ENCODE measurements around the gene ADK. TPM values are rescaled to one million over a fixed set of nuclear protein-coding genes. Genes with fewer than 3 reads are reported as not detected.
"Not testable (repeated sequence)": the region's sequence is repeated elsewhere in the genome, so short reads cannot be mapped to it uniquely, and the experiment has no call there.

The ADK gene
- total RNA-seq, 1 donor from 2014 or later, result 64.5 TPM

DNA sequence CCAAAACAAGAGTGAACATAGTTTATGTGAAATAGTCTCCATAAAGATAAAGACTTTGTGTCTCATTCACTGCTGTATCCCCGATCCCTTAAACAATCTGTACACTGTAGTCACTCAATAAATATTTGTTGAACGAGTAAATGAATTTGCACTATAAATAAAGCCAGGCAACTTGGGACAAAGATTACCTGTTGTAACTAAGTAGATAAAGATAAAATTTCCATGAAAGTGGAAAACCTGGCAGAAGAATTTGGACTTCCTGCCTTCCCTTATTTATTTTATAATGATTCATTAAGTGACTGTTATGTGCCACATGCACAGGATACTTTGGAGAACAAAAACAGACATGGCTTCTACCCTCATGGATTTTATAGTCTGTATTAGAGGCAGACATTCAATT lies 397.7 kb downstream of the ADK start:
- Mint-ChIP-seq H3K27me3 (ENCODE audit: low read depth) (no peaks in the 10 kb centered on the region), H3K9me3 (no peaks in the 10 kb centered on the region), H3K36me3 (ENCODE audit: low read depth) (peaks cover 10% of the 10 kb centered on the region), H3K27ac (no peak overlapping the region), H3K4me1 (ENCODE audit: low read depth) (peaks cover 7% of the 10 kb centered on the region), H3K4me3 (ENCODE audit: low read depth) (no peak overlapping the region)
- no peak for DNase-seq (ENCODE audit: low spot score)
- intact Hi-C loops (cut with micrococcal nuclease), result no loop called here

DNA sequence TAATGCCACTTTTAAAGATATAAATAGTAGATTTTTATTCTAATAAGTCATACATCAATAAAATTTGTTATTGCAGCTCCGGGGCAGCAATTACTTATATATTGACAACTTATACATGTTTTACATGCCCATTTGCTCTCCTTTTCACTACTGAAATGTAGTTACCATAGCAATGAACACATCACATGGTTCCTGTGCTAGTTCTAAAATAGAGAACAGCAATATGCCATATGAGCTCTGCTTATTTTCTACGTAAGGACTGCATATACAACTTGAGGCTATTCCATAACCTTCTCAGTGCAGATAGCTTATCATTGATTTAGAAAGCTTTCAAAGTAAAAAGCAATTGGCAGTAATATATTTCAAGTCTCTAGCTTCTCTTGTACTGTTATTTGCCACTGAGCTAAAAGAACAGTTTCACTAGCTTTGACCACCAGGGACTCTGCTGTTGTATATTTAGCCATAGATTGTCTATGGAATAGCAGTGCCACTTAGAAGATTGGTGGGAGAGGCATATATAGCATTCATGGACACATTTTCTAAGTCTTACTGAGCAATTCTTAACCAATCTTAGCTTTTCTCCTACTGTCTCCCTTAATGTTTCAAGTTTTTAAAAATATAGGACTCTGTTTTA lies 405.2 kb downstream of the ADK start:
- intact Hi-C loops (cut with micrococcal nuclease), result no loop called here
- no peak for DNase-seq (ENCODE audit: low spot score)
- Mint-ChIP-seq H3K27ac (no peak overlapping the region), H3K4me1 (ENCODE audit: low read depth) (peaks cover 2% of the 10 kb centered on the region), H3K27me3 (ENCODE audit: low read depth) (no peaks in the 10 kb centered on the region), H3K4me3 (ENCODE audit: low read depth) (no peak overlapping the region), H3K9me3 (no peaks in the 10 kb centered on the region), H3K36me3 (ENCODE audit: low read depth) (peaks cover 19% of the 10 kb centered on the region)

- Mint-ChIP-seq H3K27me3 (ENCODE audit: low read depth) (no peaks in the 10 kb centered on the region), H3K4me3 (ENCODE audit: low read depth) (no peak overlapping the region), H3K36me3 (ENCODE audit: low read depth) (peaks cover 19% of the 10 kb centered on the region), H3K9me3 (no peaks in the 10 kb centered on the region), H3K4me1 (ENCODE audit: low read depth) (peaks cover 2% of the 10 kb centered on the region), H3K27ac (no peak overlapping the region)
- no peak for DNase-seq (ENCODE audit: low spot score)
- intact Hi-C loops (cut with micrococcal nuclease), result no loop called here
Measured at GRCh38 chr10:74557098-74557497, 406.1 kb downstream of the ADK start.

DNA sequence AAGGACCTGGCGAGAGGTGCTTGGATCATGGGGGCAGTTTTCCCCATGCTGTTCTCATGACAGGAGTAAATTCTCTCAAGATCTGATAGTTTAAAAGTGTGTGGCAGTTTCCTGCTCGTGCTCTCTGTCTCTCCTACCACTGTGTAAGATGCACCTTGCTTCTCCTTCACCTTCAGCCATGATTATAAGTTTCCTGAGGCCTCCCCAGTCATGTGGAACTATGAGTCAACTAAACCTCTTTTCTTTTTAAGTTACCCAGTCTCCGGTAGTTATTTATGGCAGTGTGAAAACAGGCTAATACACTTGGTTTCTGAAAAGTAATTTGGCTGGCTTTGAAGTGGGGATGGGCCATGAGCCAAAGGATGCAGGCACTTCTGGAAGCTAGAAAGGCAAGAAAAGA lies 407.4 kb downstream of the ADK start:
- Mint-ChIP-seq H3K27me3 (ENCODE audit: low read depth) (no peaks in the 10 kb centered on the region), H3K36me3 (ENCODE audit: low read depth) (peaks cover 14% of the 10 kb centered on the region), H3K9me3 (no peaks in the 10 kb centered on the region), H3K27ac (no peak overlapping the region), H3K4me3 (ENCODE audit: low read depth) (no peak overlapping the region), H3K4me1 (ENCODE audit: low read depth) (peaks cover 2% of the 10 kb centered on the region)
- intact Hi-C loops (cut with micrococcal nuclease), result no loop called here
- no peak for DNase-seq (ENCODE audit: low spot score)

- Mint-ChIP-seq H3K4me3 (ENCODE audit: low read depth) (no peak overlapping the region), H3K36me3 (ENCODE audit: low read depth) (peaks cover 14% of the 10 kb centered on the region), H3K27ac (no peak overlapping the region), H3K4me1 (ENCODE audit: low read depth) (peaks cover 2% of the 10 kb centered on the region), H3K9me3 (no peaks in the 10 kb centered on the region), H3K27me3 (ENCODE audit: low read depth) (no peaks in the 10 kb centered on the region)
- intact Hi-C loops (cut with micrococcal nuclease), result no loop called here
- DNase-seq (ENCODE audit: low spot score), result no peak
Measured at GRCh38 chr10:74558897-74559296, 407.9 kb downstream of the ADK start.

- H3K9me3 Mint-ChIP-seq, result peaks cover 21% of the 10 kb centered on the region
- H3K27me3 Mint-ChIP-seq (ENCODE audit: low read depth); H3K4me3 Mint-ChIP-seq (ENCODE audit: low read depth); DNase-seq (ENCODE audit: low spot score); intact Hi-C loops (cut with micrococcal nuclease); H3K4me1 Mint-ChIP-seq (ENCODE audit: low read depth); H3K27ac Mint-ChIP-seq: not testable (repeated sequence)
- peaks cover 37% of the 10 kb centered on the region for H3K36me3 Mint-ChIP-seq (ENCODE audit: low read depth)
Measured at GRCh38 chr10:74568896-74569295, 417.9 kb downstream of the ADK start.

DNA sequence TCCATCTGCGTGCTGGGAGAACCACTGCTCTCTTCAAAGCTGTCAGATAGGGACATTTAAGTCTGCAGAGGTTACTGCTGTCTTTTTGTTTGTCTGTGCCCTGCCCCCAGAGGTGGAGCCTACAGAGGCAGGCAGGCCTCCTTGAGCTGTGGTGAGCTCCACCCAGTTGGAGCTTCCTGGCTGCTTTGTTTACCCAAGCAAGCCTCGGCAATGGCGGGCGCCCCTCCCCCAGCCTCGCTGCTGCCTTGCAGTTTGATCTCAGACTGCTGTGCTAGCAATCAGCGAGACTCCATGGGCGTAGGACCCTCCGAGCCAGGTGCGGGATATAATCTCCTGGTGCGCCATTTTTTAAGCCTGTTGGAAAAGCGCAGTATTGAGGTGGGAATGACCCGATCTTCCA lies 422.5 kb downstream of the ADK start:
- DNase-seq (ENCODE audit: low spot score); intact Hi-C loops (cut with micrococcal nuclease); H3K27ac Mint-ChIP-seq; H3K4me3 Mint-ChIP-seq (ENCODE audit: low read depth); H3K27me3 Mint-ChIP-seq (ENCODE audit: low read depth): not testable (repeated sequence)
- Mint-ChIP-seq H3K36me3 (ENCODE audit: low read depth) (peaks cover 52% of the 10 kb centered on the region), H3K4me1 (ENCODE audit: low read depth) (peaks cover 12% of the 10 kb centered on the region), H3K9me3 (peaks cover 16% of the 10 kb centered on the region)

- peaks cover 16% of the 10 kb centered on the region for H3K9me3 Mint-ChIP-seq
- H3K27me3 Mint-ChIP-seq (ENCODE audit: low read depth), result no peaks in the 10 kb centered on the region
- H3K36me3 Mint-ChIP-seq (ENCODE audit: low read depth), result peaks cover 46% of the 10 kb centered on the region
- H3K4me1 Mint-ChIP-seq (ENCODE audit: low read depth), result peaks cover 12% of the 10 kb centered on the region
- no peak overlapping the region for H3K27ac Mint-ChIP-seq
- intact Hi-C loops (cut with micrococcal nuclease), result no loop called here
- DNase-seq (ENCODE audit: low spot score), result no peak
- no peak overlapping the region for H3K4me3 Mint-ChIP-seq (ENCODE audit: low read depth)
Measured at GRCh38 chr10:74575191-74575720, 424.2 kb downstream of the ADK start.

- Mint-ChIP-seq H3K4me3 (ENCODE audit: low read depth) (no peak overlapping the region), H3K9me3 (peaks cover 22% of the 10 kb centered on the region), H3K27ac (no peak overlapping the region), H3K4me1 (ENCODE audit: low read depth) (peaks cover 12% of the 10 kb centered on the region), H3K27me3 (ENCODE audit: low read depth) (no peaks in the 10 kb centered on the region), H3K36me3 (ENCODE audit: low read depth) (peaks cover 52% of the 10 kb centered on the region)
- intact Hi-C loops (cut with micrococcal nuclease), result no loop called here
- no peak for DNase-seq (ENCODE audit: low spot score)
Measured at GRCh38 chr10:74575912-74576311, 424.9 kb downstream of the ADK start.

- H3K36me3 Mint-ChIP-seq (ENCODE audit: low read depth), result peaks cover 54% of the 10 kb centered on the region
- DNase-seq (ENCODE audit: low spot score), result no peak
- peaks cover 25% of the 10 kb centered on the region for H3K9me3 Mint-ChIP-seq
- peaks cover 15% of the 10 kb centered on the region for H3K4me1 Mint-ChIP-seq (ENCODE audit: low read depth)
- no peak overlapping the region for H3K4me3 Mint-ChIP-seq (ENCODE audit: low read depth)
- H3K27ac Mint-ChIP-seq, result no peak overlapping the region
- H3K27me3 Mint-ChIP-seq (ENCODE audit: low read depth), result no peaks in the 10 kb centered on the region
- intact Hi-C loops (cut with micrococcal nuclease), result no loop called here
Measured at GRCh38 chr10:74576586-74576985, 425.6 kb downstream of the ADK start.

DNA sequence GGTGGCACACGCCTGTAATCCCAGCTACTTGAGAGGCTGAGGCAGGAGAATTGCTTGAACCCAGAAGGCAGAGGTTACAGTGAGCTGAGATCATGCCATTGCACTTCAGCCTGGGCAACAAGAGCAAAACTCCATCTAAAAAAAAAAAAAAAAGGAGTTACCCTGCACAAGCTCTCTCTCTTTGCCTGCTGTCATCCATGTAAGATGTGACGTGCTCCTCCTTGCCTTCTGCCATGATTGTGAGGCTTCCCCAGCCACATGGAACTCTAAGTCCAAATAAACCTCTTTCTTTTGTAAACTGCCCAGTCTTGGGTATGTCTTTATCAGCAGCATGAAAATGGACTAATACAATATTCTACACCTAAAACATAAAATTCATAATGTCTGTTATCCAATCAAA lies 429.4 kb downstream of the ADK start:
- DNase-seq (ENCODE audit: low spot score); H3K27me3 Mint-ChIP-seq (ENCODE audit: low read depth); H3K27ac Mint-ChIP-seq; H3K4me3 Mint-ChIP-seq (ENCODE audit: low read depth): not testable (repeated sequence)
- peaks cover 13% of the 10 kb centered on the region for H3K9me3 Mint-ChIP-seq
- peaks cover 34% of the 10 kb centered on the region for H3K36me3 Mint-ChIP-seq (ENCODE audit: low read depth)
- peaks cover 38% of the 10 kb centered on the region for H3K4me1 Mint-ChIP-seq (ENCODE audit: low read depth)
- intact Hi-C loops (cut with micrococcal nuclease), result loop anchor here (10.0 kb wide), 1 partner anchor 796 kb away; the partner anchor contains the start of genes CHCHD1 and ZSWIM8

GRCh38 chr10:74582566-74582965 lies 431.5 kb downstream of the ADK start:
- Mint-ChIP-seq H3K27ac (no peak overlapping the region), H3K4me3 (ENCODE audit: low read depth) (no peak overlapping the region), H3K9me3 (peaks cover 13% of the 10 kb centered on the region), H3K27me3 (ENCODE audit: low read depth) (no peaks in the 10 kb centered on the region), H3K36me3 (ENCODE audit: low read depth) (peaks cover 27% of the 10 kb centered on the region), H3K4me1 (ENCODE audit: low read depth) (peaks cover 44% of the 10 kb centered on the region)
- no peak for DNase-seq (ENCODE audit: low spot score)
- intact Hi-C loops (cut with micrococcal nuclease), result loop anchor here (10.0 kb wide), 1 partner anchor 798 kb away; the partner anchor contains the start of genes CHCHD1 and ZSWIM8

- intact Hi-C loops (cut with micrococcal nuclease), result loop anchor here (1.0 to 10.0 kb wide), 11 partner anchors 8 to 801 kb away; partner anchors contain the start of genes CHCHD1, KAT6B, VDAC2 and ZSWIM8
- H3K27ac Mint-ChIP-seq, result peak overlapping the region; percentile 96
- H3K27me3 Mint-ChIP-seq (ENCODE audit: low read depth), result no peaks in the 10 kb centered on the region
- peaks cover 12% of the 10 kb centered on the region for H3K9me3 Mint-ChIP-seq
- peak overlapping the region; percentile 81 for H3K4me3 Mint-ChIP-seq (ENCODE audit: low read depth)
- peaks cover 22% of the 10 kb centered on the region for H3K36me3 Mint-ChIP-seq (ENCODE audit: low read depth)
- peak; percentile 63 for DNase-seq (ENCODE audit: low spot score)
- peaks cover 68% of the 10 kb centered on the region for H3K4me1 Mint-ChIP-seq (ENCODE audit: low read depth)
Measured at GRCh38 chr10:74585231-74586087, 434.4 kb downstream of the ADK start.

Data from activated T-helper 2 cell treated with anti-CD3 and anti-CD28 coated beads, Interferon-gamma antibody, Interleukin-2, Interleukin-4, amounts not matched to agents 10 μg/mL and 5 μg/mL and 100 μg/mL, durations not matched to agents 14 hours and 24 hours and 36 hours (primary cell).